Liver (tissue), 9 donors: ENCODE results near the gene ABAT. TPM values are rescaled to one million over a fixed set of nuclear protein-coding genes. Genes with fewer than 3 reads are reported as not detected.

ENCODE experiments used
- DNase-seq: peaks from one replicate; pipeline ENCODE4 v3.0.0-alpha.2; 2017; ENCODE audit warnings: low spot score
- H3K27ac ChIP-seq, 2 donors: one replicate each; pipeline ENCODE4 v1.7.0; 2013; ENCODE audit warnings: inconsistent platforms in 2 of 2, low read length in 2 of 2, control low read depth in 1 of 2, low read depth in 1 of 2, mild to moderate bottlenecking in 1 of 2
- H3K27me3 ChIP-seq, 4 donors: one replicate each; pipeline versions ENCODE4 v1.6.1 to v1.7.0; 2013; ENCODE audit warnings: low read length in 3 of 4, inconsistent platforms in 1 of 4, mild to moderate bottlenecking in 1 of 4, moderate library complexity in 1 of 4; ENCODE audit not compliant: control insufficient read depth in 4 of 4, insufficient read depth in 4 of 4
- H3K36me3 ChIP-seq, 4 donors: one replicate each; pipeline versions ENCODE4 v1.6.1 to v1.7.0; 2013; ENCODE audit warnings: low read length in 3 of 4, mild to moderate bottlenecking in 3 of 4, low read depth in 1 of 4, moderate library complexity in 1 of 4; ENCODE audit not compliant: control insufficient read depth in 4 of 4, insufficient read depth in 3 of 4
- H3K4me1 ChIP-seq, 4 donors: one replicate each; pipeline versions ENCODE4 v1.6.1 to v1.7.0; 2013; ENCODE audit warnings: low read length in 3 of 4, mild to moderate bottlenecking in 3 of 4, moderate library complexity in 1 of 4; ENCODE audit not compliant: control insufficient read depth in 4 of 4, insufficient read depth in 4 of 4
- H3K4me3 ChIP-seq, 3 donors: one replicate each; pipeline versions ENCODE4 v1.6.1 to v1.7.0; 2013; ENCODE audit warnings: low read length in 3 of 3, control low read depth in 1 of 3, low read depth in 1 of 3, mild to moderate bottlenecking in 1 of 3
- H3K9ac ChIP-seq, 2 donors: one replicate each; pipeline ENCODE4 v1.7.0; 2013; ENCODE audit warnings: low read length in 2 of 2, mild to moderate bottlenecking in 2 of 2, moderate library complexity in 2 of 2, control low read depth in 1 of 2, low read depth in 1 of 2
- H3K9me3 ChIP-seq, 4 donors: one replicate each; pipeline versions ENCODE4 v1.6.1 to v1.7.0; 2013; ENCODE audit warnings: low read length in 3 of 4; ENCODE audit not compliant: control insufficient read depth in 4 of 4
- EGR1 ChIP-seq, 2 donors: IDR thresholded peaks; 2 replicates each; pipeline ENCODE4 v1.6.1; 2016 to 2018; ENCODE audit warnings: antibody characterized with exemption in 2 of 2, low read depth in 2 of 2
- FOXA2 ChIP-seq: IDR thresholded peaks from 2 replicates; pipeline ENCODE4 v1.6.1; 2016; ENCODE audit warnings: antibody characterized with exemption
- GABPA ChIP-seq, 2 donors: IDR thresholded peaks in 1 of 2; conservative IDR thresholded peaks in 1 of 2; 2 replicates each; pipeline ENCODE4 v1.6.1; 2016; ENCODE audit warnings: antibody characterized with exemption in 2 of 2, mild to moderate bottlenecking in 1 of 2, moderate library complexity in 1 of 2
- HNF4A ChIP-seq, 2 donors: conservative IDR thresholded peaks; 2 replicates each; pipeline ENCODE4 v1.6.1; 2016; ENCODE audit warnings: antibody characterized with exemption in 2 of 2, mild to moderate bottlenecking in 2 of 2
- HNF4G ChIP-seq: IDR thresholded peaks from 2 replicates; pipeline ENCODE4 v1.6.1; 2016; ENCODE audit warnings: antibody characterized with exemption
- RXRA ChIP-seq, 2 donors: IDR thresholded peaks; 2 replicates each; pipeline ENCODE4 v1.6.1; 2017 to 2018; ENCODE audit warnings: antibody characterized with exemption in 2 of 2, mild to moderate bottlenecking in 1 of 2
- TAF1 ChIP-seq: conservative IDR thresholded peaks from 2 replicates; pipeline ENCODE4 v1.6.1; 2016; ENCODE audit warnings: antibody characterized with exemption, mild to moderate bottlenecking
- YY1 ChIP-seq: IDR thresholded peaks from 2 replicates; pipeline ENCODE4 v1.6.1; 2016; ENCODE audit warnings: antibody characterized with exemption, mild to moderate bottlenecking
- WGBS: extraction: QIAGEN DNeasy Blood & Tissue Kit; methylation state at CpG from one replicate; pipeline ENCODE4 v1.1.7; 2013; 5-methylcytosine and 5-hydroxymethylcytosine counted together
- polyA plus RNA-seq, 2 donors: library from polyadenylated mRNA; stranded (reverse) in 1 of 2; unstranded in 1 of 2; fragments of 200-250 nt in 1 of 2; fragments of >200 nt in 1 of 2; fragmentation: Nextera tagmentation in 1 of 2; extraction: Ambion mirVana in 1 of 2; gene quantifications; one replicate each; pipeline versions ENCODE4 v1.2.1 to v1.2.3, GENCODE V29; 2013 to 2015
- total RNA-seq, 2 donors: library from RNA; depleted of rRNA; stranded (reverse); fragments of >200 nt; gene quantifications; one replicate each; pipeline ENCODE4 v1.2.3, GENCODE V29; 2014
- TF ChIP-seq, protein P1 (sequence below): IDR thresholded peaks from 2 replicates; pipeline ENCODE4 v1.6.1; 2016; ENCODE audit warnings: antibody characterized with exemption
- TF ChIP-seq, protein P2 (sequence below): IDR thresholded peaks from 2 replicates; pipeline ENCODE4 v1.6.1; 2016; ENCODE audit warnings: antibody characterized with exemption
- TF ChIP-seq, protein P3 (sequence below): fragments of 150-350 bp; IDR thresholded peaks from 2 replicates; pipeline ENCODE4 v1.5.1; 2017; ENCODE audit warnings: improper control_type of control experiment, low read depth, low read length; ENCODE audit not compliant: missing input control
- TF ChIP-seq, protein P4 (sequence below): IDR thresholded peaks from 2 replicates; pipeline ENCODE4 v1.6.1; 2016; ENCODE audit warnings: antibody characterized with exemption
- donor health status: healthy.
- donor health status: healthy.
- donor health status: healthy.
- donor health status: healthy.
- donor health status: healthy.

The ABAT gene
- total and polyA plus RNA-seq, 4 donors, result 52.4 to 205 (median 141) TPM

DNA sequence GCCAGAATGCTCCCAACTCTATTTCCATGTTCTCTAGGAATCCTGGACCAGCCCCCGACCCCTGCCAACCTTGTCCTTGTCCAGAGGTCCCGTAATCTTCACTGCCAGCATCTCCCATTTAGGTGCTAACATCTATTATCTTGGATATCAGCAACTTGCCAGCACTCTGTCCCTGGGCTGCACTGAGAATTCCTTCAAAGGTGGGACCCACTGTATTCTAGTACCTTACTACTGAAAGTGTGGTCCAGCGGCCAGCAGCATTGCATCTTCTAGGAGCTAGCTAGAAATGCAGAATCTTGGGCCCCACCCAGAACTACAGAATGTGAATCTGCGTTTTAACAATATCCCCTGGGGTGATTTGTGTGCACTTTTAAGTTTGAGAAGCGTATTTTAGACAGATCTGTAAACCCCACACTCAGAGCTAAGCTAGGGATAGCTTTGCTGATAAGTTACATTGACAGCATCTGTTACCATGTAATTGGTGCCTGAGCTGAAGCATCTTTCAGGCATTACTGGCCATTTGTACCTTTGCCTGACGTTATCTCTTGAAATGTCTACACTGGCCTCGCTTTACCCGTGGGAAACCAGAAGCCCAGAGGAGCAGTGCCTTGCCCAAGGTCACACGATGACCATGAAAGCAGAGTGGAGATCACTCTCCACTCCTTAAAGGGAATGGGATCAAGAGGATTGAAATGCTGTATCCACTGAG is 8.3 kb downstream of the ABAT start:
- Histone ChIP-seq H3K27me3 (no peaks in the 10 kb centered on the region), H3K9ac (no peak overlapping the region), H3K4me1 (peaks cover 3 to 53% (median 30%) of the 10 kb centered on the region in 4 donors), H3K27ac (no peak overlapping the region), H3K4me3 (no peak overlapping the region), H3K9me3 (no peaks in the 10 kb centered on the region), H3K36me3 (peaks cover 0 to 5% (median 2%) of the 10 kb centered on the region in 4 donors)
- WGBS, result 83% methylated on average over 9 of the region's 9 CpGs
- TF ChIP-seq, protein P1, sequence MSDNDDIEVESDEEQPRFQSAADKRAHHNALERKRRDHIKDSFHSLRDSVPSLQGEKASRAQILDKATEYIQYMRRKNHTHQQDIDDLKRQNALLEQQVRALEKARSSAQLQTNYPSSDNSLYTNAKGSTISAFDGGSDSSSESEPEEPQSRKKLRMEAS, result no peak
- TF ChIP-seq EGR1 (IDR thresholded peaks at IDR 0.05; ENCODE audit: low read depth in 2 of 2) (no peak), HNF4A (conservative IDR thresholded peaks at IDR 0.05) (no peak), RXRA (IDR thresholded peaks at IDR 0.05) (no peak), GABPA (IDR thresholded peaks at IDR 0.05 in 1 of 2, conservative IDR thresholded peaks at IDR 0.05 in 1 of 2) (no peak), YY1 (no peak), FOXA2 (no peak), TAF1 (no peak)
- TF ChIP-seq, protein P2, sequence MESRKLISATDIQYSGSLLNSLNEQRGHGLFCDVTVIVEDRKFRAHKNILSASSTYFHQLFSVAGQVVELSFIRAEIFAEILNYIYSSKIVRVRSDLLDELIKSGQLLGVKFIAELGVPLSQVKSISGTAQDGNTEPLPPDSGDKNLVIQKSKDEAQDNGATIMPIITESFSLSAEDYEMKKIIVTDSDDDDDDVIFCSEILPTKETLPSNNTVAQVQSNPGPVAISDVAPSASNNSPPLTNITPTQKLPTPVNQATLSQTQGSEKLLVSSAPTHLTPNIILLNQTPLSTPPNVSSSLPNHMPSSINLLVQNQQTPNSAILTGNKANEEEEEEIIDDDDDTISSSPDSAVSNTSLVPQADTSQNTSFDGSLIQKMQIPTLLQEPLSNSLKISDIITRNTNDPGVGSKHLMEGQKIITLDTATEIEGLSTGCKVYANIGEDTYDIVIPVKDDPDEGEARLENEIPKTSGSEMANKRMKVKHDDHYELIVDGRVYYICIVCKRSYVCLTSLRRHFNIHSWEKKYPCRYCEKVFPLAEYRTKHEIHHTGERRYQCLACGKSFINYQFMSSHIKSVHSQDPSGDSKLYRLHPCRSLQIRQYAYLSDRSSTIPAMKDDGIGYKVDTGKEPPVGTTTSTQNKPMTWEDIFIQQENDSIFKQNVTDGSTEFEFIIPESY, result no peak
- TF ChIP-seq, protein P3, sequence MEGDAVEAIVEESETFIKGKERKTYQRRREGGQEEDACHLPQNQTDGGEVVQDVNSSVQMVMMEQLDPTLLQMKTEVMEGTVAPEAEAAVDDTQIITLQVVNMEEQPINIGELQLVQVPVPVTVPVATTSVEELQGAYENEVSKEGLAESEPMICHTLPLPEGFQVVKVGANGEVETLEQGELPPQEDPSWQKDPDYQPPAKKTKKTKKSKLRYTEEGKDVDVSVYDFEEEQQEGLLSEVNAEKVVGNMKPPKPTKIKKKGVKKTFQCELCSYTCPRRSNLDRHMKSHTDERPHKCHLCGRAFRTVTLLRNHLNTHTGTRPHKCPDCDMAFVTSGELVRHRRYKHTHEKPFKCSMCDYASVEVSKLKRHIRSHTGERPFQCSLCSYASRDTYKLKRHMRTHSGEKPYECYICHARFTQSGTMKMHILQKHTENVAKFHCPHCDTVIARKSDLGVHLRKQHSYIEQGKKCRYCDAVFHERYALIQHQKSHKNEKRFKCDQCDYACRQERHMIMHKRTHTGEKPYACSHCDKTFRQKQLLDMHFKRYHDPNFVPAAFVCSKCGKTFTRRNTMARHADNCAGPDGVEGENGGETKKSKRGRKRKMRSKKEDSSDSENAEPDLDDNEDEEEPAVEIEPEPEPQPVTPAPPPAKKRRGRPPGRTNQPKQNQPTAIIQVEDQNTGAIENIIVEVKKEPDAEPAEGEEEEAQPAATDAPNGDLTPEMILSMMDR, result no peak
- TF ChIP-seq, protein P4, sequence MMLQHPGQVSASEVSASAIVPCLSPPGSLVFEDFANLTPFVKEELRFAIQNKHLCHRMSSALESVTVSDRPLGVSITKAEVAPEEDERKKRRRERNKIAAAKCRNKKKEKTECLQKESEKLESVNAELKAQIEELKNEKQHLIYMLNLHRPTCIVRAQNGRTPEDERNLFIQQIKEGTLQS, result no peak
- no peak for DNase-seq

DNA sequence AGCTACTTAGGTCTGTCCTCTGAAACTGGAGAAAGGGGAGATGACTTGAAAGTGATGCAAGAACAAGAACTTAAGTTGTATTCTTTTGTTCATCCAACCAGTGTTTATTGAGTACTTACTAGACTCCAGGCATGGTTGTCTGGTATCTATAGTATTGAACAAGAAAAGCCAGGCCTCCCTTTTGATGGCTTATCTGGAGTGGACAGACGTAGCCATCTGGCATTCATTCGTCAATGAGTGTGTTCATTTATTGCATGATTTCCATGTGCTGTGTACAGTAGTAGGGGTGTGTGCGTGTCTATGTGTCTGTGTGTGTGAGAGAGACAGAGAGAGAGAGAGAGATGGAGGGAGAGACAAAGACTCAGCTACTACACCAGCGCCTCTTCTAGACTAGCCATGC is 9.2 kb downstream of the ABAT start:
- Histone ChIP-seq H3K27me3 (no peaks in the 10 kb centered on the region), H3K9ac (no peak overlapping the region), H3K4me1 (peaks cover 3 to 44% (median 22%) of the 10 kb centered on the region in 4 donors), H3K9me3 (no peaks in the 10 kb centered on the region), H3K4me3 (no peak overlapping the region), H3K27ac (no peak overlapping the region), H3K36me3 (peaks cover 0 to 10% (median 2%) of the 10 kb centered on the region in 4 donors)
- TF ChIP-seq GABPA (IDR thresholded peaks at IDR 0.05 in 1 of 2, conservative IDR thresholded peaks at IDR 0.05 in 1 of 2) (no peak), HNF4G (no peak), HNF4A (conservative IDR thresholded peaks at IDR 0.05) (no peak)
- TF ChIP-seq, protein P3, result no peak
- no peak for DNase-seq
- 58% methylated on average over 4 of the region's 4 CpGs for WGBS
